ENCODE measurements around the gene ACOX1. TPM values are rescaled to one million over a fixed set of nuclear protein-coding genes. Genes with fewer than 3 reads are reported as not detected.

The ACOX1 gene
- total and polyA plus RNA-seq, 2 of the 13 experiments (the other 11 are each of a cell fraction or from before 2014, with no cell fraction given), result 86.4 to 120 TPM

DNA sequence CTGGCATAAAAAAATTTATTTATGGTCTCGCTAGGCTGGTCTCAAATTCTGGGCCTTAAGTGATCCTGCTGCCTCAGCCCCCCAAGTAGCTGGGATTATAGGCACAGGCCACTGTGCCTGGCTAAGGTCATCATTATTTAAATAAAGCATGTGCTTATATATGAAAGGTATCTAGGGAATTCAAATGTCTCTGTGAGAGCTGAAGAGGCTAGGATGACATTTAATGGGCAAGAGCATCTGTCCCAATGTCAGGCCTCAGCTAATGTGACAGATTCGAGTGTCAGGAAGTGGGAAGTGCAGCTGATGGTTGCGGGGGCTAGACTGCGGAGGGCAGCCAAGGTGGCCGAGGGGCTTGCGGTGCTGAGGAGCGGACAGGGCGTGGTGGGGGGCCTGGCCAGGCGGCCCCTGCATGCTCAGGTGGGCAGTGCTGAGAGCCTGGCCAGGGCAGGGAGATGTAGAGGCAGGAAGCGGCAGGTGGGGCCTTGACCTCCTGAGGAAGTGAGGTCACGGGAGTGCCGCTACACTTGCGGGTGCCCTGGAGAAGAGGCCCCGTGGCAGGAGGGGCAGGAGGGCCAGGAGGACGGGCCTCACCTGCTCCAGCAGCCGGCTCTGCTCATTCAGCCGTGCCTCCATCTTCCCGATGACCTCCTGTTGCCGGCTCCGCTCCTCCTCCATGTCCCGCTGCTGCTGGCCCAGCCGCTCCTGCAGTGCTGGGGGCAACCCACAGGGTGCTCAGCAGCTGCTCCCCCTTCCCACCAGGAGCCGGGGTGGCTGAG lies 61.6 kb downstream of the ACOX1 start (continued):
- TF ChIP-seq, protein P1, sequence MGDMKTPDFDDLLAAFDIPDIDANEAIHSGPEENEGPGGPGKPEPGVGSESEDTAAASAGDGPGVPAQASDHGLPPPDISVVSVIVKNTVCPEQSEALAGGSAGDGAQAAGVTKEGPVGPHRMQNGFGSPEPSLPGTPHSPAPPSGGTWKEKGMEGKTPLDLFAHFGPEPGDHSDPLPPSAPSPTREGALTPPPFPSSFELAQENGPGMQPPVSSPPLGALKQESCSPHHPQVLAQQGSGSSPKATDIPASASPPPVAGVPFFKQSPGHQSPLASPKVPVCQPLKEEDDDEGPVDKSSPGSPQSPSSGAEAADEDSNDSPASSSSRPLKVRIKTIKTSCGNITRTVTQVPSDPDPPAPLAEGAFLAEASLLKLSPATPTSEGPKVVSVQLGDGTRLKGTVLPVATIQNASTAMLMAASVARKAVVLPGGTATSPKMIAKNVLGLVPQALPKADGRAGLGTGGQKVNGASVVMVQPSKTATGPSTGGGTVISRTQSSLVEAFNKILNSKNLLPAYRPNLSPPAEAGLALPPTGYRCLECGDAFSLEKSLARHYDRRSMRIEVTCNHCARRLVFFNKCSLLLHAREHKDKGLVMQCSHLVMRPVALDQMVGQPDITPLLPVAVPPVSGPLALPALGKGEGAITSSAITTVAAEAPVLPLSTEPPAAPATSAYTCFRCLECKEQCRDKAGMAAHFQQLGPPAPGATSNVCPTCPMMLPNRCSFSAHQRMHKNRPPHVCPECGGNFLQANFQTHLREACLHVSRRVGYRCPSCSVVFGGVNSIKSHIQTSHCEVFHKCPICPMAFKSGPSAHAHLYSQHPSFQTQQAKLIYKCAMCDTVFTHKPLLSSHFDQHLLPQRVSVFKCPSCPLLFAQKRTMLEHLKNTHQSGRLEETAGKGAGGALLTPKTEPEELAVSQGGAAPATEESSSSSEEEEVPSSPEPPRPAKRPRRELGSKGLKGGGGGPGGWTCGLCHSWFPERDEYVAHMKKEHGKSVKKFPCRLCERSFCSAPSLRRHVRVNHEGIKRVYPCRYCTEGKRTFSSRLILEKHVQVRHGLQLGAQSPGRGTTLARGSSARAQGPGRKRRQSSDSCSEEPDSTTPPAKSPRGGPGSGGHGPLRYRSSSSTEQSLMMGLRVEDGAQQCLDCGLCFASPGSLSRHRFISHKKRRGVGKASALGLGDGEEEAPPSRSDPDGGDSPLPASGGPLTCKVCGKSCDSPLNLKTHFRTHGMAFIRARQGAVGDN (CRISPR knock-in tag; IDR thresholded peaks at IDR 0.05), result peak; percentile 50
- TF ChIP-seq, protein P2, sequence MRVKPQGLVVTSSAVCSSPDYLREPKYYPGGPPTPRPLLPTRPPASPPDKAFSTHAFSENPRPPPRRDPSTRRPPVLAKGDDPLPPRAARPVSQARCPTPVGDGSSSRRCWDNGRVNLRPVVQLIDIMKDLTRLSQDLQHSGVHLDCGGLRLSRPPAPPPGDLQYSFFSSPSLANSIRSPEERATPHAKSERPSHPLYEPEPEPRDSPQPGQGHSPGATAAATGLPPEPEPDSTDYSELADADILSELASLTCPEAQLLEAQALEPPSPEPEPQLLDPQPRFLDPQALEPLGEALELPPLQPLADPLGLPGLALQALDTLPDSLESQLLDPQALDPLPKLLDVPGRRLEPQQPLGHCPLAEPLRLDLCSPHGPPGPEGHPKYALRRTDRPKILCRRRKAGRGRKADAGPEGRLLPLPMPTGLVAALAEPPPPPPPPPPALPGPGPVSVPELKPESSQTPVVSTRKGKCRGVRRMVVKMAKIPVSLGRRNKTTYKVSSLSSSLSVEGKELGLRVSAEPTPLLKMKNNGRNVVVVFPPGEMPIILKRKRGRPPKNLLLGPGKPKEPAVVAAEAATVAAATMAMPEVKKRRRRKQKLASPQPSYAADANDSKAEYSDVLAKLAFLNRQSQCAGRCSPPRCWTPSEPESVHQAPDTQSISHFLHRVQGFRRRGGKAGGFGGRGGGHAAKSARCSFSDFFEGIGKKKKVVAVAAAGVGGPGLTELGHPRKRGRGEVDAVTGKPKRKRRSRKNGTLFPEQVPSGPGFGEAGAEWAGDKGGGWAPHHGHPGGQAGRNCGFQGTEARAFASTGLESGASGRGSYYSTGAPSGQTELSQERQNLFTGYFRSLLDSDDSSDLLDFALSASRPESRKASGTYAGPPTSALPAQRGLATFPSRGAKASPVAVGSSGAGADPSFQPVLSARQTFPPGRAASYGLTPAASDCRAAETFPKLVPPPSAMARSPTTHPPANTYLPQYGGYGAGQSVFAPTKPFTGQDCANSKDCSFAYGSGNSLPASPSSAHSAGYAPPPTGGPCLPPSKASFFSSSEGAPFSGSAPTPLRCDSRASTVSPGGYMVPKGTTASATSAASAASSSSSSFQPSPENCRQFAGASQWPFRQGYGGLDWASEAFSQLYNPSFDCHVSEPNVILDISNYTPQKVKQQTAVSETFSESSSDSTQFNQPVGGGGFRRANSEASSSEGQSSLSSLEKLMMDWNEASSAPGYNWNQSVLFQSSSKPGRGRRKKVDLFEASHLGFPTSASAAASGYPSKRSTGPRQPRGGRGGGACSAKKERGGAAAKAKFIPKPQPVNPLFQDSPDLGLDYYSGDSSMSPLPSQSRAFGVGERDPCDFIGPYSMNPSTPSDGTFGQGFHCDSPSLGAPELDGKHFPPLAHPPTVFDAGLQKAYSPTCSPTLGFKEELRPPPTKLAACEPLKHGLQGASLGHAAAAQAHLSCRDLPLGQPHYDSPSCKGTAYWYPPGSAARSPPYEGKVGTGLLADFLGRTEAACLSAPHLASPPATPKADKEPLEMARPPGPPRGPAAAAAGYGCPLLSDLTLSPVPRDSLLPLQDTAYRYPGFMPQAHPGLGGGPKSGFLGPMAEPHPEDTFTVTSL (CRISPR knock-in tag; IDR thresholded peaks at IDR 0.05; ENCODE audit: borderline replicate concordance), result no peak
- peak; percentile 14; the same call in 1 of the 2 replicates for TF ChIP-seq ETV5 (CRISPR knock-in tag; IDR thresholded peaks at IDR 0.05; ENCODE audit: borderline replicate concordance)
- TF ChIP-seq, protein P3, sequence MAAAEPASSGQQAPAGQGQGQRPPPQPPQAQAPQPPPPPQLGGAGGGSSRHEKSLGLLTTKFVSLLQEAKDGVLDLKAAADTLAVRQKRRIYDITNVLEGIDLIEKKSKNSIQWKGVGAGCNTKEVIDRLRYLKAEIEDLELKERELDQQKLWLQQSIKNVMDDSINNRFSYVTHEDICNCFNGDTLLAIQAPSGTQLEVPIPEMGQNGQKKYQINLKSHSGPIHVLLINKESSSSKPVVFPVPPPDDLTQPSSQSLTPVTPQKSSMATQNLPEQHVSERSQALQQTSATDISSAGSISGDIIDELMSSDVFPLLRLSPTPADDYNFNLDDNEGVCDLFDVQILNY (CRISPR knock-in tag; conservative IDR thresholded peaks at IDR 0.05), result no peak
- no peak for TF ChIP-seq KLF6 (CRISPR knock-in tag; IDR thresholded peaks at IDR 0.05)
- TF ChIP-seq ZNF558 (CRISPR knock-in tag; IDR thresholded peaks at IDR 0.05; ENCODE audit: borderline replicate concordance), result no peak
- TF ChIP-seq, protein P4, sequence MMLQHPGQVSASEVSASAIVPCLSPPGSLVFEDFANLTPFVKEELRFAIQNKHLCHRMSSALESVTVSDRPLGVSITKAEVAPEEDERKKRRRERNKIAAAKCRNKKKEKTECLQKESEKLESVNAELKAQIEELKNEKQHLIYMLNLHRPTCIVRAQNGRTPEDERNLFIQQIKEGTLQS (CRISPR knock-in tag; IDR thresholded peaks at IDR 0.05), result no peak
- TF ChIP-seq ZNF3 (CRISPR knock-in tag; IDR thresholded peaks at IDR 0.05), result no peak
- TF ChIP-seq MTA1 (CRISPR knock-in tag; IDR thresholded peaks at IDR 0.05; ENCODE audit: borderline replicate concordance), result 0 out of 2 replicates have a peak, but pooled peaks have one; percentile 19
- TF ChIP-seq, protein P5, sequence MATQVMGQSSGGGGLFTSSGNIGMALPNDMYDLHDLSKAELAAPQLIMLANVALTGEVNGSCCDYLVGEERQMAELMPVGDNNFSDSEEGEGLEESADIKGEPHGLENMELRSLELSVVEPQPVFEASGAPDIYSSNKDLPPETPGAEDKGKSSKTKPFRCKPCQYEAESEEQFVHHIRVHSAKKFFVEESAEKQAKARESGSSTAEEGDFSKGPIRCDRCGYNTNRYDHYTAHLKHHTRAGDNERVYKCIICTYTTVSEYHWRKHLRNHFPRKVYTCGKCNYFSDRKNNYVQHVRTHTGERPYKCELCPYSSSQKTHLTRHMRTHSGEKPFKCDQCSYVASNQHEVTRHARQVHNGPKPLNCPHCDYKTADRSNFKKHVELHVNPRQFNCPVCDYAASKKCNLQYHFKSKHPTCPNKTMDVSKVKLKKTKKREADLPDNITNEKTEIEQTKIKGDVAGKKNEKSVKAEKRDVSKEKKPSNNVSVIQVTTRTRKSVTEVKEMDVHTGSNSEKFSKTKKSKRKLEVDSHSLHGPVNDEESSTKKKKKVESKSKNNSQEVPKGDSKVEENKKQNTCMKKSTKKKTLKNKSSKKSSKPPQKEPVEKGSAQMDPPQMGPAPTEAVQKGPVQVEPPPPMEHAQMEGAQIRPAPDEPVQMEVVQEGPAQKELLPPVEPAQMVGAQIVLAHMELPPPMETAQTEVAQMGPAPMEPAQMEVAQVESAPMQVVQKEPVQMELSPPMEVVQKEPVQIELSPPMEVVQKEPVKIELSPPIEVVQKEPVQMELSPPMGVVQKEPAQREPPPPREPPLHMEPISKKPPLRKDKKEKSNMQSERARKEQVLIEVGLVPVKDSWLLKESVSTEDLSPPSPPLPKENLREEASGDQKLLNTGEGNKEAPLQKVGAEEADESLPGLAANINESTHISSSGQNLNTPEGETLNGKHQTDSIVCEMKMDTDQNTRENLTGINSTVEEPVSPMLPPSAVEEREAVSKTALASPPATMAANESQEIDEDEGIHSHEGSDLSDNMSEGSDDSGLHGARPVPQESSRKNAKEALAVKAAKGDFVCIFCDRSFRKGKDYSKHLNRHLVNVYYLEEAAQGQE (IDR thresholded peaks at IDR 0.05; ENCODE audit: borderline replicate concordance in 1 of 2, low read depth in 1 of 2, low read length in 2 of 2), result no peak
- TF ChIP-seq NR2F1 (CRISPR knock-in tag; IDR thresholded peaks at IDR 0.05), result 0 out of 4 replicates have a peak, but pooled peaks of 1 of the 2 experiments have one; percentile 18
- TF ChIP-seq ZBTB38 (CRISPR knock-in tag; IDR thresholded peaks at IDR 0.05), result peak; percentile 83
